HepG2 (cell line): ENCODE data around the gene YIF1A. TPM values are rescaled to one million over a fixed set of nuclear protein-coding genes. Genes with fewer than 3 reads are reported as not detected.

Experiments
- ARHGAP35 ChIP-seq: sonication (generic); formaldehyde crosslinking; IDR thresholded peaks from 2 replicates; pipeline ENCODE4 v1.9.0; 2022; ENCODE audit warnings: mild to moderate bottlenecking, inconsistent platforms, moderate library complexity, missing genetic modification reagents, borderline replicate concordance
- CHD4 ChIP-seq: fragments of 200-600 bp; sonication (generic); IDR thresholded peaks from 2 replicates; pipeline ENCODE4 v1.7.0; 2017; ENCODE audit warnings: mild to moderate bottlenecking, low read length, borderline replicate concordance
- IKZF4 ChIP-seq: sonication (generic); formaldehyde crosslinking; IDR thresholded peaks from 2 replicates; pipeline ENCODE4 v1.5.1; 2020; ENCODE audit warnings: borderline replicate concordance, mild to moderate bottlenecking, low read depth, missing genetic modification reagents; ENCODE audit errors: not compliant biosample characterization
- NFE2L1 ChIP-seq: sonication (generic); formaldehyde crosslinking; IDR thresholded peaks from 2 replicates; pipeline ENCODE4 v1.4.0; 2020; ENCODE audit warnings: missing genetic modification reagents, mild to moderate bottlenecking, borderline replicate concordance
- NFYC ChIP-seq: IDR thresholded peaks from 2 replicates; pipeline ENCODE4 v1.6.1; 2016; ENCODE audit warnings: missing genetic modification reagents, missing compliant biosample characterization
- POLR2AphosphoS5 ChIP-seq: IDR thresholded peaks from 2 replicates; pipeline ENCODE4 v1.6.1; 2012; ENCODE audit warnings: low read depth, low read length
- RAD21 ChIP-seq: fragments of 450-650 bp; formaldehyde crosslinking; IDR thresholded peaks from 2 replicates; pipeline ENCODE4 v1.5.0; 2020; ENCODE audit warnings: mild to moderate bottlenecking
- RAD51 ChIP-seq: fragments of 450-650 bp; IDR thresholded peaks from 2 replicates; pipeline ENCODE4 v1.6.1; 2016; ENCODE audit warnings: borderline replicate concordance
- SMAD1 ChIP-seq: sonication (generic); formaldehyde crosslinking; IDR thresholded peaks from 2 replicates; pipeline ENCODE4 v1.4.0; 2020; ENCODE audit warnings: missing genetic modification reagents, low read depth, mild to moderate bottlenecking, borderline replicate concordance
- ZNF143 ChIP-seq: sonication (generic); formaldehyde crosslinking; IDR thresholded peaks from 2 replicates; pipeline ENCODE4 v1.4.0; 2020; ENCODE audit warnings: missing genetic modification reagents
- ZNF333 ChIP-seq: sonication (generic); formaldehyde crosslinking; IDR thresholded peaks from 2 replicates; pipeline ENCODE4 v1.4.0; 2020; ENCODE audit warnings: mild to moderate bottlenecking, missing genetic modification reagents, borderline replicate concordance
- ZNF550 ChIP-seq: sonication (generic); formaldehyde crosslinking; IDR thresholded peaks from 2 replicates; pipeline ENCODE4 v1.4.0; 2020; ENCODE audit warnings: mild to moderate bottlenecking, missing genetic modification reagents, borderline replicate concordance
- ZNF782 ChIP-seq: sonication (generic); formaldehyde crosslinking; IDR thresholded peaks from 2 replicates; pipeline ENCODE4 v1.4.0; 2020; ENCODE audit warnings: missing genetic modification reagents, mild to moderate bottlenecking, borderline replicate concordance
- ZNF883 ChIP-seq: sonication (generic); formaldehyde crosslinking; IDR thresholded peaks from 2 replicates; pipeline ENCODE4 v1.5.1; 2020; ENCODE audit warnings: mild to moderate bottlenecking, missing genetic modification reagents; ENCODE audit errors: not compliant biosample characterization
- ZNF891 ChIP-seq: sonication (generic); formaldehyde crosslinking; IDR thresholded peaks from 2 replicates; pipeline ENCODE4 v1.5.0; 2020; ENCODE audit warnings: mild to moderate bottlenecking, missing genetic modification reagents
- ZSCAN22 ChIP-seq: sonication (generic); formaldehyde crosslinking; IDR thresholded peaks from 2 replicates; pipeline ENCODE4 v1.4.0; 2020; ENCODE audit warnings: mild to moderate bottlenecking, missing genetic modification reagents
- polyA plus RNA-seq, 8 experiments: library from polyadenylated mRNA; depleted of rRNA in 3 of 8; stranded (reverse) in 7 of 8; unstranded in 1 of 8; fragments of >200 nt; fragmentation: Illumina TruSeq in 4 of 8; extraction: Trizol in 4 of 8; gene quantifications; 2 replicates each; pipeline versions ENCODE4 v1.2.1 to v1.2.3, GENCODE V29; 2011 to 2016; ENCODE audit warnings: low read depth in 4 of 8, missing spikeins in 1 of 8, mixed read lengths in 1 of 8; ENCODE audit not compliant: insufficient read depth in 1 of 8
- total RNA-seq, 5 experiments: library from RNA; depleted of rRNA; stranded (reverse); fragments of >200 nt; fragmentation: Illumina TruSeq; extraction: Trizol; gene quantifications; 2 replicates each; pipeline ENCODE4 v1.2.3, GENCODE V29; 2016; ENCODE audit warnings: low read depth in 1 of 5
- TF ChIP-seq, protein P1 (sequence below): IDR thresholded peaks from 2 replicates; pipeline ENCODE4 v1.6.1; 2016; ENCODE audit warnings: mild to moderate bottlenecking
- TF ChIP-seq, protein P2 (sequence below): sonication (generic); formaldehyde crosslinking; IDR thresholded peaks from 2 replicates; pipeline ENCODE4 v1.9.0; 2021; ENCODE audit warnings: missing genetic modification reagents, borderline replicate concordance
- TF ChIP-seq, protein P3 (sequence below): sonication (generic); formaldehyde crosslinking; IDR thresholded peaks from 2 replicates; pipeline ENCODE4 v1.4.0; 2020; ENCODE audit warnings: missing genetic modification reagents
- TF ChIP-seq, protein P4 (sequence below): sonication (generic); formaldehyde crosslinking; IDR thresholded peaks from 2 replicates; pipeline ENCODE4 v1.4.0; 2020; ENCODE audit warnings: missing genetic modification reagents
- TF ChIP-seq, protein P5 (sequence below): sonication (generic); formaldehyde crosslinking; IDR thresholded peaks from 2 replicates; pipeline ENCODE4 v1.4.0; 2020; ENCODE audit warnings: missing genetic modification reagents, low read depth, mild to moderate bottlenecking, borderline replicate concordance

YIF1A gene
- total and polyA plus RNA-seq, 2 of the 13 experiments (the other 11 are each of a cell fraction or from before 2014, with no cell fraction given): 133 to 145 TPM

DNA sequence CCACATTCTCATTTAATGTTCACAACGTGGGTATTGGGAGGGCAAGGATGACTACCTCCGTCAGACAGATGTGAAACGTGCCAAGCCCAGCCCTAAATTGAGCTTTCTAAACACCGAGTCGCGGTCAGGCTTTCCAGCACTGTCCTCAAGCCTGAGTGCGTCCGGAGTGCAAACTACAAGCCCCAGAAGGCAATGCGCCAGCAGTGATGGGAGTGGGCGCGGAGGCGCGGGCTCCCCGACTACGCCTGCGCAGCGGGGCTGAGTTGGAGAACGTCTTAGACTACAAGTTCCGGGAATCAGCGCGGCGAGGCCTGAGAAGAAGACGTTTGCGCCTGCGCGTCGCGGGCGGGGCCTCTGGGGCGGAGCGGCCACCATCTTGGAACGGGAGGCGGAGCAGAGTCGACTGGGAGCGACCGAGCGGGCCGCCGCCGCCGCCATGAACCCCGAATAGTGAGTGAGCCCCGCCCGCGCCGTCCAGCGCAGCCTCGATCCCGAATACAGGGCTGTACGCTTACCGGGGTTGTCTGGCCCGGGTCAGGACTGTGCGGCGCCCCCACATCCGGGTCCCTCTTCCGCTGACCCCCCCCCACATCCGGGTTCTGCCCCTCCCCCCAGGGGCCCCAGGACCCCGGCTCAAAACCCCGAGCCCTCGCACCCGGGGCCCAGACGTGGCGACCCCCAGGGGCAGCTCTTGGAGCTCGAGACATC, 20.5 kb downstream of the YIF1A start, which contains the start of gene RAB1B (continued):
- no peak for TF ChIP-seq ZNF782 (CRISPR knock-in tag)
- no peak for TF ChIP-seq RAD51
- TF ChIP-seq RAD21 (CRISPR knock-in tag): peak; percentile 27; the same call in 1 of the 2 replicates
- TF ChIP-seq, protein P1, sequence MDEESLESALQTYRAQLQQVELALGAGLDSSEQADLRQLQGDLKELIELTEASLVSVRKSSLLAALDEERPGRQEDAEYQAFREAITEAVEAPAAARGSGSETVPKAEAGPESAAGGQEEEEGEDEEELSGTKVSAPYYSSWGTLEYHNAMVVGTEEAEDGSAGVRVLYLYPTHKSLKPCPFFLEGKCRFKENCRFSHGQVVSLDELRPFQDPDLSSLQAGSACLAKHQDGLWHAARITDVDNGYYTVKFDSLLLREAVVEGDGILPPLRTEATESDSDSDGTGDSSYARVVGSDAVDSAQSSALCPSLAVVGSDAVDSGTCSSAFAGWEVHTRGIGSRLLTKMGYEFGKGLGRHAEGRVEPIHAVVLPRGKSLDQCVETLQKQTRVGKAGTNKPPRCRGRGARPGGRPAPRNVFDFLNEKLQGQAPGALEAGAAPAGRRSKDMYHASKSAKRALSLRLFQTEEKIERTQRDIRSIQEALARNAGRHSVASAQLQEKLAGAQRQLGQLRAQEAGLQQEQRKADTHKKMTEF (CRISPR knock-in tag): 0 out of 2 replicates have a peak, but pooled peaks have one; percentile 19
- no peak for TF ChIP-seq SMAD1
- TF ChIP-seq ZNF143 (CRISPR knock-in tag): peak; percentile 97
- peak; percentile 33 for TF ChIP-seq ZNF883 (CRISPR knock-in tag)
- no peak for TF ChIP-seq NFE2L1 (CRISPR knock-in tag)
- TF ChIP-seq IKZF4: peak; percentile 40
- TF ChIP-seq, protein P2, sequence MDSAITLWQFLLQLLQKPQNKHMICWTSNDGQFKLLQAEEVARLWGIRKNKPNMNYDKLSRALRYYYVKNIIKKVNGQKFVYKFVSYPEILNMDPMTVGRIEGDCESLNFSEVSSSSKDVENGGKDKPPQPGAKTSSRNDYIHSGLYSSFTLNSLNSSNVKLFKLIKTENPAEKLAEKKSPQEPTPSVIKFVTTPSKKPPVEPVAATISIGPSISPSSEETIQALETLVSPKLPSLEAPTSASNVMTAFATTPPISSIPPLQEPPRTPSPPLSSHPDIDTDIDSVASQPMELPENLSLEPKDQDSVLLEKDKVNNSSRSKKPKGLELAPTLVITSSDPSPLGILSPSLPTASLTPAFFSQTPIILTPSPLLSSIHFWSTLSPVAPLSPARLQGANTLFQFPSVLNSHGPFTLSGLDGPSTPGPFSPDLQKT (CRISPR knock-in tag): no peak
- TF ChIP-seq ZNF333 (CRISPR knock-in tag): no peak
- TF ChIP-seq, protein P3, sequence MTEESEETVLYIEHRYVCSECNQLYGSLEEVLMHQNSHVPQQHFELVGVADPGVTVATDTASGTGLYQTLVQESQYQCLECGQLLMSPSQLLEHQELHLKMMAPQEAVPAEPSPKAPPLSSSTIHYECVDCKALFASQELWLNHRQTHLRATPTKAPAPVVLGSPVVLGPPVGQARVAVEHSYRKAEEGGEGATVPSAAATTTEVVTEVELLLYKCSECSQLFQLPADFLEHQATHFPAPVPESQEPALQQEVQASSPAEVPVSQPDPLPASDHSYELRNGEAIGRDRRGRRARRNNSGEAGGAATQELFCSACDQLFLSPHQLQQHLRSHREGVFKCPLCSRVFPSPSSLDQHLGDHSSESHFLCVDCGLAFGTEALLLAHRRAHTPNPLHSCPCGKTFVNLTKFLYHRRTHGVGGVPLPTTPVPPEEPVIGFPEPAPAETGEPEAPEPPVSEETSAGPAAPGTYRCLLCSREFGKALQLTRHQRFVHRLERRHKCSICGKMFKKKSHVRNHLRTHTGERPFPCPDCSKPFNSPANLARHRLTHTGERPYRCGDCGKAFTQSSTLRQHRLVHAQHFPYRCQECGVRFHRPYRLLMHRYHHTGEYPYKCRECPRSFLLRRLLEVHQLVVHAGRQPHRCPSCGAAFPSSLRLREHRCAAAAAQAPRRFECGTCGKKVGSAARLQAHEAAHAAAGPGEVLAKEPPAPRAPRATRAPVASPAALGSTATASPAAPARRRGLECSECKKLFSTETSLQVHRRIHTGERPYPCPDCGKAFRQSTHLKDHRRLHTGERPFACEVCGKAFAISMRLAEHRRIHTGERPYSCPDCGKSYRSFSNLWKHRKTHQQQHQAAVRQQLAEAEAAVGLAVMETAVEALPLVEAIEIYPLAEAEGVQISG (CRISPR knock-in tag): peak; percentile 62; the same call in 1 of the 2 replicates
- TF ChIP-seq, protein P4, sequence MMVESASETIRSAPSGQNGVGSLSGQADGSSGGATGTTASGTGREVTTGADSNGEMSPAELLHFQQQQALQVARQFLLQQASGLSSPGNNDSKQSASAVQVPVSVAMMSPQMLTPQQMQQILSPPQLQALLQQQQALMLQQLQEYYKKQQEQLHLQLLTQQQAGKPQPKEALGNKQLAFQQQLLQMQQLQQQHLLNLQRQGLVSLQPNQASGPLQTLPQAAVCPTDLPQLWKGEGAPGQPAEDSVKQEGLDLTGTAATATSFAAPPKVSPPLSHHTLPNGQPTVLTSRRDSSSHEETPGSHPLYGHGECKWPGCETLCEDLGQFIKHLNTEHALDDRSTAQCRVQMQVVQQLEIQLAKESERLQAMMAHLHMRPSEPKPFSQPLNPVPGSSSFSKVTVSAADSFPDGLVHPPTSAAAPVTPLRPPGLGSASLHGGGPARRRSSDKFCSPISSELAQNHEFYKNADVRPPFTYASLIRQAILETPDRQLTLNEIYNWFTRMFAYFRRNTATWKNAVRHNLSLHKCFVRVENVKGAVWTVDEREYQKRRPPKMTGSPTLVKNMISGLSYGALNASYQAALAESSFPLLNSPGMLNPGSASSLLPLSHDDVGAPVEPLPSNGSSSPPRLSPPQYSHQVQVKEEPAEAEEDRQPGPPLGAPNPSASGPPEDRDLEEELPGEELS (CRISPR knock-in tag): 0 out of 2 replicates have a peak, but pooled peaks have one; percentile 19
- TF ChIP-seq CHD4: no peak
- peak; percentile 66 for TF ChIP-seq POLR2AphosphoS5
- no peak for TF ChIP-seq ZSCAN22 (CRISPR knock-in tag)
- peak; percentile 45 for TF ChIP-seq NFYC (CRISPR knock-in tag)
- no peak for TF ChIP-seq ZNF891
- no peak; the same call in 1 of the 2 replicates for TF ChIP-seq ARHGAP35 (CRISPR knock-in tag)
- no peak for TF ChIP-seq ZNF550
- TF ChIP-seq, protein P5, sequence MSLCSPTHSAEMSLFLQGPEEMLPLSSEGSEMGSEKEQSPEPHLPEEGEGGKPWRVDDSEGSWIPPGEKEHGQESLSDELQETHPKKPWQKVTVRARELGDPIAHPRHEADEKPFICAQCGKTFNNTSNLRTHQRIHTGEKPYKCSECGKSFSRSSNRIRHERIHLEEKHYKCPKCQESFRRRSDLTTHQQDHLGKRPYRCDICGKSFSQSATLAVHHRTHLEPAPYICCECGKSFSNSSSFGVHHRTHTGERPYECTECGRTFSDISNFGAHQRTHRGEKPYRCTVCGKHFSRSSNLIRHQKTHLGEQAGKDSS (CRISPR knock-in tag): no peak
